Endothelial cell of umbilical vein (primary cell): Measurements from ENCODE around the gene MKNK1. TPM values are rescaled to one million over a fixed set of nuclear protein-coding genes. Genes with fewer than 3 reads are reported as not detected.

Experiments
- BruUV-seq: library from RNA; stranded (reverse); fragments of 400-500 nt; replicated peaks from 2 replicates; lab custom pipeline; 2021; lab: Mats Ljungman, UMichigan
- CTCF ChIA-PET: fragments of 300-600, 350-600 bp; sonication (Branson Sonifier 250); formaldehyde crosslinking; loops from one replicate; lab custom pipeline; 2021; ENCODE audit warnings: antibody characterized with exemption, inconsistent platforms; lab: Charles Lee
- POLR2A ChIA-PET: fragments of 300-600, 350-600 bp; sonication (Branson Sonifier 250); formaldehyde crosslinking; loops from one replicate; lab custom pipeline; 2021; ENCODE audit warnings: antibody characterized with exemption, inconsistent platforms; lab: Charles Lee
- DNase-seq: peaks from one replicate; pipeline ENCODE4 v3.0.0-alpha.2; 2011; ENCODE audit warnings: low read depth, low spot score
- FAIRE-seq: peaks from 2 replicates; lab custom pipeline; 2011; peaks lifted over from hg19 to GRCh38; lab: Jason Lieb, UNC
- H2AFZ ChIP-seq: 2 replicates; pipeline ENCODE4 v1.6.0; 2012; ENCODE audit warnings: low read depth, low read length, control low read depth, inconsistent platforms
- H3K27ac ChIP-seq: 2 replicates; pipeline ENCODE4 v1.5.1; 2011; ENCODE audit warnings: low read depth, mild to moderate bottlenecking, control low read depth, low read length, moderate library complexity; ENCODE audit not compliant: insufficient read depth
- H3K27me3 ChIP-seq, 2 experiments: 2 replicates each; pipeline versions ENCODE4 v1.6.0 to v1.6.1; 2011; ENCODE audit warnings: low read length in 2 of 2, mixed read lengths in 1 of 2; ENCODE audit not compliant: control insufficient read depth in 2 of 2, insufficient read depth in 2 of 2
- H3K36me3 ChIP-seq, 2 experiments: 2 replicates in 1 of 2; 3 replicates in 1 of 2; pipeline ENCODE4 v1.5.1; 2011; ENCODE audit warnings: low read length in 2 of 2, mild to moderate bottlenecking in 1 of 2, moderate library complexity in 1 of 2; ENCODE audit not compliant: control insufficient read depth in 2 of 2, insufficient read depth in 2 of 2; ENCODE audit errors: extremely low read depth in 1 of 2
- H3K4me1 ChIP-seq: 3 replicates; pipeline ENCODE4 v1.5.1; 2011; ENCODE audit warnings: mild to moderate bottlenecking, low read length; ENCODE audit not compliant: control insufficient read depth, insufficient read depth; ENCODE audit errors: extremely low read depth
- H3K4me2 ChIP-seq: 2 replicates; pipeline ENCODE4 v1.6.1; 2011; ENCODE audit warnings: low read length, control low read depth, mixed read lengths; ENCODE audit not compliant: insufficient read depth
- H3K4me3 ChIP-seq, 3 experiments: fragments of 200-600 bp in 1 of 3; sonication (generic), shearing (Covaris generic) in 1 of 3; replicated peaks in 1 of 3; 2 replicates each; pipeline ENCODE4 v1.5.1; 2011 to 2016; ENCODE audit warnings: control low read depth in 3 of 3, low read length in 3 of 3, mild to moderate bottlenecking in 2 of 3, inconsistent platforms in 1 of 3, low read depth in 1 of 3, moderate library complexity in 1 of 3; ENCODE audit not compliant: insufficient read depth in 1 of 3
- H3K79me2 ChIP-seq: 2 replicates; pipeline ENCODE4 v1.6.0; 2012; ENCODE audit warnings: low read length, inconsistent platforms; ENCODE audit not compliant: control insufficient read depth, insufficient read depth
- H3K9ac ChIP-seq: replicated peaks from 2 replicates; pipeline ENCODE3; 2011; ENCODE audit warnings: low read length, control low read depth; ENCODE audit not compliant: insufficient read depth; ENCODE audit errors: extremely low read depth
- H3K9me1 ChIP-seq: replicated peaks from 3 replicates; pipeline ENCODE4 v1.6.0; 2011; ENCODE audit warnings: mild to moderate bottlenecking, low read length; ENCODE audit not compliant: control insufficient read depth, insufficient read depth; ENCODE audit errors: extremely low read depth
- H3K9me3 ChIP-seq: replicated peaks from 2 replicates; pipeline ENCODE4 v1.5.1; 2012; ENCODE audit warnings: low read length, inconsistent platforms; ENCODE audit not compliant: control insufficient read depth, insufficient read depth
- H4K20me1 ChIP-seq: replicated peaks from 2 replicates; pipeline ENCODE3; 2011; ENCODE audit warnings: mild to moderate bottlenecking, low read length; ENCODE audit not compliant: control insufficient read depth, insufficient read depth; ENCODE audit errors: extremely low read depth
- EZH2 ChIP-seq: IDR thresholded peaks from 2 replicates; pipeline ENCODE4 v1.6.1; 2012; ENCODE audit warnings: borderline replicate concordance, low read depth, mild to moderate bottlenecking, moderate library complexity, low read length, inconsistent platforms; ENCODE audit not compliant: severe bottlenecking
- FOS ChIP-seq: IDR thresholded peaks from 2 replicates; pipeline ENCODE4 v1.6.1; 2011; ENCODE audit warnings: mild to moderate bottlenecking, low read length, moderate library complexity, borderline replicate concordance; ENCODE audit not compliant: insufficient read depth
- GATA2 ChIP-seq: IDR thresholded peaks from 2 replicates; pipeline ENCODE4 v1.7.0; 2011; ENCODE audit warnings: low read depth, mild to moderate bottlenecking, moderate library complexity, mixed read lengths, low read length; ENCODE audit not compliant: insufficient read length, insufficient read depth
- JUN ChIP-seq: IDR thresholded peaks from 2 replicates; pipeline ENCODE4 v1.6.1; 2011; ENCODE audit warnings: borderline replicate concordance, low read depth; ENCODE audit not compliant: insufficient read length, insufficient read depth
- MYC ChIP-seq: IDR thresholded peaks from one replicate; pipeline ENCODE4 v1.6.1; 2011; ENCODE audit warnings: mild to moderate bottlenecking, low read depth, low read length
- POLR2A ChIP-seq: IDR thresholded peaks from 2 replicates; pipeline ENCODE4 v1.6.1; 2012; ENCODE audit warnings: low read depth, mild to moderate bottlenecking, control low read depth, low read length
- POLR2AphosphoS5 ChIP-seq: IDR thresholded peaks from 2 replicates; pipeline ENCODE4 v1.6.1; 2012; ENCODE audit warnings: low read depth, mild to moderate bottlenecking, control low read depth, low read length, moderate library complexity; ENCODE audit not compliant: insufficient read depth
- dilution Hi-C: fragments of 300-500 bp; cut with MboI; formaldehyde crosslinking; loops from one replicate; pipeline ENCODE4 v1.15.0; 2019; ENCODE audit warnings: low sequenced_read_pairs; ENCODE audit not compliant: extremely low pct_ligation_motif_present
- intact Hi-C: fragments of 100-400 bp; cut with micrococcal nuclease; formaldehyde crosslinking; loops from one replicate; pipeline ENCODE4 v1.10.0; 2022
- polyA plus RNA-seq, 4 experiments: library from polyadenylated mRNA; depleted of rRNA in 3 of 4; stranded (reverse) in 3 of 4; unstranded in 1 of 4; fragments of >200 nt; gene quantifications; 2 replicates each; pipeline versions ENCODE4 v1.2.1 to v1.2.3, GENCODE V29; 2011 to 2012; ENCODE audit warnings: missing spikeins in 1 of 4
- total RNA-seq: library from RNA; stranded (reverse); gene quantifications from 2 replicates; pipeline ENCODE4 v1.2.3, GENCODE V29; 2021
- TF ChIP-seq, protein P1 (sequence below): IDR thresholded peaks from 2 replicates; pipeline ENCODE4 v1.6.1; 2011; ENCODE audit not compliant: insufficient read depth, insufficient read length
- TF ChIP-seq, protein P2 (sequence below), 2 donors: IDR thresholded peaks; 1 replicate in 1 of 2; 2 replicates in 1 of 2; pipeline ENCODE4 v1.5.1; 2011; ENCODE audit warnings: low read length in 2 of 2, mild to moderate bottlenecking in 2 of 2, moderate library complexity in 2 of 2, control low read depth in 1 of 2, inconsistent platforms in 1 of 2, low read depth in 1 of 2; ENCODE audit not compliant: insufficient read depth in 1 of 2; ENCODE audit errors: extremely low read depth in 1 of 2

The MKNK1 gene
- total and polyA plus RNA-seq, 2 donors (not counting 3 experiments of a cell fraction or from before 2014, with no cell fraction given), result 32.9 to 42.6 TPM

DNA sequence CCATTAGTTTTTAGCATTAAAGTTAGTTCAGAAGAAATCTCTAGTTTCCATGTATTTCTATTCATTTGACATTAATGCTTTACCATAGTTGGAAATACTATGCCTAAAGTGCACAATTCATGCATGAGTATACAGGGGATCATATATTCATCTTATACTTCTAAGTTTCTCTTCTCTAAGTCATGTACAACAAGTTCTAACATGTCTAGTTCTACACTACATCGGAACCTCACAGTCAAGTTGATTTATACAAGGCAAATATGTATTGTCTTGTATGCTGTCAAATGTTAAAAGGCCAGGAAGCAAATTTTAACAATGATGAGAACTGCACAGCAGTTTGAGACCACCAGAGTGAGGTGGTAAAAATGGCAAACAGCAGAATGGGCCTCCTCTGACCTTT lies 35.5 kb upstream of the MKNK1 start:
- H3K9me3 ChIP-seq, result no peaks in the 10 kb centered on the region
- H3K27ac ChIP-seq, result no peak overlapping the region
- ChIA-PET CTCF (no interaction called here), POLR2A (no interaction called here)
- no peaks in the 10 kb centered on the region for H3K79me2 ChIP-seq
- H3K9me1 ChIP-seq, result no peaks in the 10 kb centered on the region
- H3K36me3 ChIP-seq, result peaks cover 0 to 10% of the 10 kb centered on the region in 2 experiments
- no peak for TF ChIP-seq JUN
- TF ChIP-seq MYC, result no peak
- TF ChIP-seq POLR2AphosphoS5, result no peak
- TF ChIP-seq, protein P1, sequence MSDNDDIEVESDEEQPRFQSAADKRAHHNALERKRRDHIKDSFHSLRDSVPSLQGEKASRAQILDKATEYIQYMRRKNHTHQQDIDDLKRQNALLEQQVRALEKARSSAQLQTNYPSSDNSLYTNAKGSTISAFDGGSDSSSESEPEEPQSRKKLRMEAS, result no peak
- TF ChIP-seq FOS, result no peak
- TF ChIP-seq EZH2, result no peak
- no peaks in the 10 kb centered on the region for H4K20me1 ChIP-seq
- H3K4me3 ChIP-seq, result no peak overlapping the region
- no peak overlapping the region for H2AFZ ChIP-seq
- no TSS peak for BruUV-seq
- FAIRE-seq (no peak), DNase-seq (no peak)
- H3K27me3 ChIP-seq, result no peaks in the 10 kb centered on the region
- no peaks in the 10 kb centered on the region for H3K4me1 ChIP-seq
- intact Hi-C loops (no loop called here), dilution Hi-C loops (no loop called here)
- no peak overlapping the region for H3K4me2 ChIP-seq
- H3K9ac ChIP-seq, result no peak overlapping the region

DNA sequence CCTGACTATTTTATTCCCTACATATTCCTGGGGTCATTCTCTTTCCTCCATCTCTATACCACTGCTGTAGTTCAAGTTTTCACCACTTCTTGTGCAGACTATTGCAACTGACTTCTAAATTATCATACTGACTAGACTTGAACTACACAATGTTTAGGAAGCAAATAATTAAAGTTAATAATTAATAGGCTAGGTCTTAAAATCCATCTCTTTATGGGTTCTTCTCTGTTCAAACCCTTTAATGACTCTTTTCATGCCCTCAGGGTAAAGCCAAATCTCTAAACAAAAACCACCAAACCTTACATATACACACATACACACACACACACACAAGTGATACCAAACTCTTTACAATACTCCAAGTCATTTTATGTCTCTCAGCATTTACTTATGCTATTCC lies 34.9 kb upstream of the MKNK1 start:
- no peaks in the 10 kb centered on the region for H3K4me1 ChIP-seq
- peaks cover 0 to 10% of the 10 kb centered on the region in 2 experiments for H3K36me3 ChIP-seq
- H3K4me2 ChIP-seq, result no peak overlapping the region
- dilution Hi-C loops, result no loop called here
- ChIA-PET CTCF (no interaction called here), POLR2A (no interaction called here)
- H3K4me3 ChIP-seq, result no peak overlapping the region
- DNase-seq (no peak), FAIRE-seq (no peak)
- intact Hi-C loops, result no loop called here
- H3K27me3 ChIP-seq, result no peaks in the 10 kb centered on the region
- no peaks in the 10 kb centered on the region for H3K9me3 ChIP-seq
- H3K9ac ChIP-seq, result no peak overlapping the region
- TF ChIP-seq, protein P2, sequence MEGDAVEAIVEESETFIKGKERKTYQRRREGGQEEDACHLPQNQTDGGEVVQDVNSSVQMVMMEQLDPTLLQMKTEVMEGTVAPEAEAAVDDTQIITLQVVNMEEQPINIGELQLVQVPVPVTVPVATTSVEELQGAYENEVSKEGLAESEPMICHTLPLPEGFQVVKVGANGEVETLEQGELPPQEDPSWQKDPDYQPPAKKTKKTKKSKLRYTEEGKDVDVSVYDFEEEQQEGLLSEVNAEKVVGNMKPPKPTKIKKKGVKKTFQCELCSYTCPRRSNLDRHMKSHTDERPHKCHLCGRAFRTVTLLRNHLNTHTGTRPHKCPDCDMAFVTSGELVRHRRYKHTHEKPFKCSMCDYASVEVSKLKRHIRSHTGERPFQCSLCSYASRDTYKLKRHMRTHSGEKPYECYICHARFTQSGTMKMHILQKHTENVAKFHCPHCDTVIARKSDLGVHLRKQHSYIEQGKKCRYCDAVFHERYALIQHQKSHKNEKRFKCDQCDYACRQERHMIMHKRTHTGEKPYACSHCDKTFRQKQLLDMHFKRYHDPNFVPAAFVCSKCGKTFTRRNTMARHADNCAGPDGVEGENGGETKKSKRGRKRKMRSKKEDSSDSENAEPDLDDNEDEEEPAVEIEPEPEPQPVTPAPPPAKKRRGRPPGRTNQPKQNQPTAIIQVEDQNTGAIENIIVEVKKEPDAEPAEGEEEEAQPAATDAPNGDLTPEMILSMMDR (IDR thresholded peaks at IDR 0.05; ENCODE audit: extremely low read depth in 1 of 2, insufficient read depth in 1 of 2, low read depth in 1 of 2, low read length in 2 of 2), result no peak
- TF ChIP-seq EZH2, result no peak
- TF ChIP-seq, protein P1, result no peak
- TF ChIP-seq POLR2A, result no peak
- no peak for TF ChIP-seq GATA2
- no peaks in the 10 kb centered on the region for H4K20me1 ChIP-seq
- H3K27ac ChIP-seq, result no peak overlapping the region
- no TSS peak for BruUV-seq
- no peaks in the 10 kb centered on the region for H3K79me2 ChIP-seq
- H3K9me1 ChIP-seq, result no peaks in the 10 kb centered on the region
- H2AFZ ChIP-seq, result no peak overlapping the region
